Kidney epithelial cell (primary cell): Measurements from ENCODE around the gene MYCN. TPM values are rescaled to one million over a fixed set of nuclear protein-coding genes. Genes with fewer than 3 reads are reported as not detected.

Source experiments
- DNase-seq: peaks from one replicate; pipeline ENCODE4 v3.0.0-alpha.2; 2010; ENCODE audit warnings: low read depth
- H3K27me3 ChIP-seq: 2 replicates; pipeline ENCODE4 v1.6.0; 2011; ENCODE audit warnings: low read length; ENCODE audit not compliant: control insufficient read depth, insufficient read depth
- H3K36me3 ChIP-seq: 2 replicates; pipeline ENCODE4 v1.5.1; 2011; ENCODE audit warnings: low read length; ENCODE audit not compliant: control insufficient read depth, insufficient read depth
- H3K4me3 ChIP-seq: 2 replicates; pipeline ENCODE4 v1.5.1; 2011; ENCODE audit warnings: low read depth, mild to moderate bottlenecking, control low read depth, low read length
- CTCF ChIP-seq: IDR thresholded peaks from 2 replicates; pipeline ENCODE4 v1.5.1; 2011; ENCODE audit warnings: mild to moderate bottlenecking, moderate library complexity, low read length, control low read depth, inconsistent platforms; ENCODE audit not compliant: insufficient read depth, poor library complexity, severe bottlenecking
- total RNA-seq: library from RNA; depleted of rRNA; stranded (reverse); fragments of >200 nt; gene quantifications from 2 replicates; pipeline ENCODE4 v1.2.3, GENCODE V29; 2015

Gene MYCN
- total RNA-seq, 1 donor from 2014 or later: 0.54 TPM

- Histone ChIP-seq H3K27me3 (peaks cover 36% of the 10 kb centered on the region), H3K36me3 (no peaks in the 10 kb centered on the region), H3K4me3 (peak overlapping the region; percentile 52)
- no peak for DNase-seq
- TF ChIP-seq CTCF: peak; percentile 63
These were observed 3.3 kb downstream of the MYCN start for GRCh38 chr2:15943378-15944280.

GRCh38 chr2:15944325-15945017 lies 4.1 kb downstream of the MYCN start:
- TF ChIP-seq CTCF: no peak
- H3K4me3 ChIP-seq: no peak overlapping the region
- H3K27me3 ChIP-seq: peaks cover 30% of the 10 kb centered on the region
- H3K36me3 ChIP-seq: no peaks in the 10 kb centered on the region
- no peak for DNase-seq

- no peak for TF ChIP-seq CTCF
- Histone ChIP-seq H3K27me3 (peaks cover 15% of the 10 kb centered on the region), H3K4me3 (no peak overlapping the region), H3K36me3 (no peaks in the 10 kb centered on the region)
- DNase-seq: no peak
These were observed 5.8 kb downstream of the MYCN start for GRCh38 chr2:15945909-15946705.

GRCh38 chr2:15946983-15947382 lies 6.6 kb downstream of the MYCN start:
- Histone ChIP-seq H3K36me3 (no peaks in the 10 kb centered on the region), H3K27me3 (peaks cover 7% of the 10 kb centered on the region), H3K4me3 (no peak overlapping the region)
- TF ChIP-seq CTCF: no peak
- no peak for DNase-seq

GRCh38 chr2:15947431-15947830 lies 7.1 kb downstream of the MYCN start:
- no peak for DNase-seq
- no peak overlapping the region for H3K4me3 ChIP-seq
- H3K27me3 ChIP-seq: peaks cover 4% of the 10 kb centered on the region
- H3K36me3 ChIP-seq: no peaks in the 10 kb centered on the region
- TF ChIP-seq CTCF: no peak
